HCEC 1CT (cell line): ENCODE data around the gene RAB40B.

Experiments
- DNase-seq: peaks from one replicate; pipeline ENCODE4 v3.0.0-alpha.2; 2017

The RAB40B gene

DNA sequence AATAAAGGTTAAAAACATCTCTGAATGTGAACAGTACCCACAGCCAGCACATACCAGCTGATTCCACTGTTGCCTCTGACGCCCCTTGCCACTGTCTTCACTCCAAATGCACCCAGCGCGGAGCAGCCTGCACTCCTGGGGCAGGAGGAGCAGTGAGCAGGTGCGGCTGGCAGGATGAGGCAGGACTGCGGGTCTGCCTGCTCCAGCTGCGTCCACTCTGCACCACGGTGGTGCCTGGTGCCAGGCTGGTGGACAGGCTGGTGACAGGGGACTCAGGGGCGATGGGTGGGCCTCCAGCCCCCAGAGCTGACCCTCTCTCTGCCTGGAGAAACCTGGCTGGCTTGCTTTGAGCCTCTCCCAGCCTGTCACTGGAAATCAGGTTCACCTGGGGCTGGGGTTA lies 9.4 kb downstream of the RAB40B start:
- no peak for DNase-seq

DNA sequence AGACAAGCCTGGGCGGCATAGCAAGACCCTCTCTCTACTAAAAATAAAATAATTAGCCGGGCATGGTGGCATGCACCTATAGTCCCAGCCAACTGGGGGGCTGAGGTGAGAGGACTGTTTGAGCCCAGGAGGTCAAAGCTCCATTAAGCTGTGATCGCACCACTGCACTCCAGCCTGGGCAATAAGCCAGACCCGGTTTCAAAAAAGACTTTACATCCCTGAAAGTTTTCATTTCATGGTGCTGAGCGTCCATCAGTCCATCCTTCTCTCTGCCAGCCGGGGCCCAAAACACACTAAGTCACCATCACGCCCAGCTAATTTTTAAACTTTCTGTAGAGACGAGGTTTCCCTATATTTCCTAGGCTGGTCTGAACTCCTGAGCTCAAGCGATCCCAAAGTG lies 10.6 kb downstream of the RAB40B start:
- no peak for DNase-seq

DNA sequence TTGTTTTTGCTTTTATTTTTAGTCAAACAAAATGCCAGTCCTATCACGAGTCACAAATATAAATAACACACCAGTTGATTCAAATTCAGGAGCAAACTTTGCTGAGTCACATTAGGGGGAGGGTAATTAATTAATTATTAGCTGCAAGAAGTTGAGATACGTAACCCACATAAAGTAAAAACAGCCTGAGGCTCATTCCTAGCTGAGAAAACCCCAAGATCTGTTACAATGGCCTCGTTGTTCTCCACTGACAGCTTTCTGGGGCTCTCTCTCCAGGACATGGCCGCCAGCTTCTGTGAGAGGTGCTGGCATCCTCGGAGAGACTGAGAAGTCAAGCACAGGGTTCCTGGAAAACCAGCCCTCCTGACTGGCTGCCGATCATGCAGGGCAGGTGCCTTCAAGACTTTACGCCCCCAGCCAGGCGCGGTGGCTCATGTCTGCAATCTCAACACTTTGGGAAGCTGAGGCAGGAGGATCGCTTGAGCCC lies 11.1 kb downstream of the RAB40B start:
- DNase-seq: no peak

DNA sequence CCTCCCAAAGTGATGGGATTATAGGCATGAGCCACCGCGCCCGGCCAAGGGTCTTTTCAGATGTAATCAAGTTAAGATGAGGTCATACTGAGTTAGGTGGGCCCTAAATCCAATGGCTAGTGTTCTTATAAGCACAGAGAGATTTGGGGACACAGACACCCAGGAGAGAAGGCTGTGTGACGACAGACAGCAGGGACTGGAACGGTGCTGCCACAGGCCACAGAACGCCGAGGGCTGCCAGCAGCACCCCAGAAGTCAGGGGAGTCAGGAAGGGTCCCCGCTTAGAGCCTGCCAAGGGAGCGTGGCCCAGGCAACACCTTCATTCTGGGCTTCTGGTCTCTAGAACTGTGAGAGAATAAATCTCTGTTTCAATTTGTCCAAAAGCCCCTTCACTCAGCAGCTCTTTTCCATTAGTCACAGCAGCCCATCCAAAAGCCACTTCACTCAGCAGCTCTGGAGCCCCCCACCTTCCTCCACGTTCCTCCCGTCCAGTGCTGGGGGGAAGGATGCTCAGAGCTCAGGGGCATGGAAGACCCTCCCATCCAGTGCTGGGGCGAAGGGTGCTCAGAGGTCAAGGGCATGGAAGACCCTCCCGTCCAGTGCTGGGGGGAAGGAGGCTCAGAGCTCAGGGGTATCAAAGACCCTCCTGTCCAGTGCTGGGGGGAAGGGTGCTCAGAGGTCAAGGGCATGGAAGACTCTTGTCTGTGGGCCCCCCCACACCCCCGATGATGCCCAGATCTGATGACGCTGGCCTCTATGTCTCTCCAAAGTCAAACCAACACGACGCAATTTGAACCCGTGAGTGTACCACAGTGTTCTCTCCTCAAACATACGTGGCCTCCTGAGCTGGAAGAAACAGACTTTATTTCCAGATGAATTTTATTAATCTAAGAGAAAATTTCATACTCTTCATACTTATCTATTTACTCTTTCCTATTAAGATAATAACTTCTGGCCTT lies 11.9 kb downstream of the RAB40B start:
- DNase-seq: no peak

DNA sequence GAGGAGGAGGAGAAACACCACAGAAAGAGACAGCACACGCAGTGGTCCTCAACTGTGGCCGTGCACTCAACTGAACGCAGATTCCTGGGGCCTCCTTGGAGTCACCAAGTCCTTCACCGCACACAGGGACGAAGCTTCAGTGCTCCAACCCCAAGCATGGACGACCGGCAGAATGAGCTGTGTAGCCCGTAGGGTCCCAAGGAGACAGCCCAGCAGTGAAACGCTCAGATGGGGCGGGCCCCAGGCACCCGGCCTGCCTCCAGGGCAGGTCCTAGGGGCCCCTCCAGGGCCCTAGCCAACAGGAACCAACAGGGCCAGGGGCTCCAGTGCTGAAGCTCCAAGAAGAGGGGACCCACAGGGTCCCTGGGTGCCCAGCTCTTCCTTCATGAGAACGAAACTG lies 13.2 kb downstream of the RAB40B start:
- no peak for DNase-seq

DNA sequence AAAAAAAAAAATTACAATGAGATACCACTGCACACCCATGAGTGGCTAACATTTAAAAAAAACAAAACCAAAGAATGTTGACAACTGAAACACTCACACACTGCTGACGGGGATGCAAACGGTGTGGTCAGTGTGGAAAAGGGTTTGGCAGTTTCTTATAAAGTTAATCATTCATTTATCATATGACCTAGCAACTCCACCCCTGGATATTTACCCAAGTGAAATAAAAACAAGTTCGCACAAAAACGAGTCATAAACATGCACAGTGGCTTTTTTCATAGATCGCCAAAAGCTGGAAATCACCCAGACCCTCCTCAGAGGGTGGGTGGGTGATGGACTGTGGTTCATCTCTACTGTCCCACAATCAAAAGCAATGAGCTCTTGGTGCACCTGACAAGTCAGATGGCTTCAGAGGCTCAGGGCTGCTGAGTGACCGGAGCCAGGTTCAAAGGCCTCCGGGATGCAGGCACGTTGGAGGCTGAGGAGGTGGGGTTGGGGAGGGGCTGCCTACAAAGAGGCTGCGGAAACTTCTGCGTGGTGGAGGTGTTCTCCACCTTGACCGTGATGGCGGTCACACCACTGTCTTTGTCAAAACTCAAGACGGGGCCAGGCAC lies 14.2 kb downstream of the RAB40B start:
- DNase-seq: no peak

DNA sequence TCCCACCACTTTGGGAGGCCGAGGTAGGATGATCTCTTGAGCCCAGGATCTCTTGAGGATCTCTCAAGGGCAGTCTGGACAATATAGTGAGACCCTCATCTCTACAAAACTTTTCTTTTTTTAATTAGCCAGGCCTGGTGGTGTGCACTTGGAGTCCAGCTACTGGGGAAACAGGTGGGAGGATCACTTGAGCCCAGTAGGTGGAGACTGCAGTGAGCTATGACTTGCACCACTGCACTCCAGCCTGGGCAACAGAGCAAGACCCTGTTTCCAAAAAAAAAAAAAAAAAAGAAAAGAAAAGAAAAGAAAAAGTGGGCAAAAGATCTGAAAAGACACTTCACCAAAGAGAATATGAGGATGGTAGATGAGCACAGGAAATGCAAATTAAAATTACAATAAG lies 15.0 kb downstream of the RAB40B start:
- no peak for DNase-seq

DNA sequence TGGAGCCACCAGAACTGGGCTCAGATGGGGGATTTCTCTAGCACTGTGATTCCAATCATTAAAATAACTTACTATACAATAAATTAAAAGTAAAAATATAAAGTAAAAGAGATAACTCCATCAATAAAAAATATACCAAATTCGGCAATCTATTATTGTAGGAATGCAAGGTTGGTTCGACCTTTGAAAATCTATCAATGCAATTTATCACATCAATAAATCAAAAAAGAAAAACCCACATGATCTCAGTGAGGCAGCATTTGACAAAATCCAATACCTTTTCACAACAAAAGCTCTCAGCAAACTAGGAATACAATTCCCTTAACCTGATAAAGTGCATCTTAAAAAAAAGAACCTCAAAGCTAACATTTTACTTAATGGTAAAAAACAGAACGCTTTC lies 17.0 kb downstream of the RAB40B start:
- DNase-seq: no peak

DNA sequence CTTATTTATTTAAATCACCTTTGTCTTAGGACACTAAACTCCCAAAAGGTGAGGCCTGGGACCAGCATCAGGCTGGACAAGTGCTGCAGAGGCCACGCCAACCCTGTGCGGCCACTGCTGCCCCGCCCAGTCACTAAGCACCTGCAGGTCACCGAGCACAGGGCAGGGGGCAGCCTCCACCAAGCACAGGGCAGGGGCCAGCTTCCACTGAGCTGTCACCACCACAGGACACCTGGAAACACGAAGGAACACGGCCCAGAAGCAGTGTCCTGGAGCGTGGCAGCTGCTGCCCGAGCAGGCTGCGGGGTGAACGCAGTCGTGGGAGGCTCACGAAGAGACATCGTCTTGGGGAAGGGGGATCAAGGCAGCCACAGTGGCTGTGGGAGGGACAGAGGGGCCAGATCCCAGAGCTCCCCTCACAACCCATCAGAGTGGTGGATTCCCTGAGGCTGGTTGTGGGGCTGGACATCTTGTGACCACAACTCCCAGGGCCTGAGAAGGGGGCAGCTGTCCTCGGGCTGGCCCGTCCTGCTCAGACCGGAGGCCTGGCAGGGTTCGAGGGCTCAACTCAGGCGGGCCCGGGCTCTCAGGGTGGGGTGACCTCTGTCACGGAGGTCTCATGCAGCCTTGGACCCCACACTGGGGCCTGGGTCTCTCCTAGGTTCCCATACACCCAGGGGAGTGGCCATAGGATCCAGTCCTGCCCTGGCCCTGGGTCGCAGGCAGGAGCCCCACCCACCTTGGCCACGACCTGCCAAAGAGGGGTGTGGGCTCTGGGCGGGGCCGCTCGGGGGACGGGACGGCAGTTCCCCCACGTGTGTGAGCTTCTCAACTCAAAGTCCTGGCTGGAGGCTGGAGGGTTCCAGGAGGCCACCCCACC lies 18.7 kb downstream of the RAB40B start:
- no peak for DNase-seq

DNA sequence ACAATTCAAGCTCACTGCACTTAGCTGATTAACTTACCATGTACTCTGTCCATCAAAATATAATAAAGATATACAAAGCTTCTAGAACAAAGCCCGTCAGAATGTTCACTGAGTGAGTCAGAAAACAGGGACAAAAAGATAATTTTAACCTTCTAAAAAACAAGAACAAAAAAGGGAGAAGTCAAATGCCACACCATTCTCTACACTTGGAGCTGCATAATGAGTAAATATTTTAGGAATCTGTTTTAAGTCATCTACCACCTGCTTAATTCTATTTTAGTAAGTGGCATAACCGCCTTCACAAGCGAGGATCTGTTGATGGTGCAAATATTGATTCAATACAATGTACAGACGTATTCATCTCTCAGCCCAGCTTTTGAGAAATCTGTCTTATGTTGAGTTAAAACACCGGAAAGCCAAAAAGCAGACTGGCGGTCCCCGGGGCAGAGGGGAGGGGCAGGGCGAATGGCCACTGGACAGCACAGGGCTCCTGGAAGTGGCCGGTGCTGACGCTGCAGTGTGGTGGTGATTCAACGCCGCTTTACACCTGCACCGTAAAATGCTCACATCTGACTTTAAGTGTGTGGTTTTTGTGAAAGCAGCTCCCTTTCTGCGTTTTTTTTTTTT lies 20.1 kb downstream of the RAB40B start:
- DNase-seq: no peak

DNA sequence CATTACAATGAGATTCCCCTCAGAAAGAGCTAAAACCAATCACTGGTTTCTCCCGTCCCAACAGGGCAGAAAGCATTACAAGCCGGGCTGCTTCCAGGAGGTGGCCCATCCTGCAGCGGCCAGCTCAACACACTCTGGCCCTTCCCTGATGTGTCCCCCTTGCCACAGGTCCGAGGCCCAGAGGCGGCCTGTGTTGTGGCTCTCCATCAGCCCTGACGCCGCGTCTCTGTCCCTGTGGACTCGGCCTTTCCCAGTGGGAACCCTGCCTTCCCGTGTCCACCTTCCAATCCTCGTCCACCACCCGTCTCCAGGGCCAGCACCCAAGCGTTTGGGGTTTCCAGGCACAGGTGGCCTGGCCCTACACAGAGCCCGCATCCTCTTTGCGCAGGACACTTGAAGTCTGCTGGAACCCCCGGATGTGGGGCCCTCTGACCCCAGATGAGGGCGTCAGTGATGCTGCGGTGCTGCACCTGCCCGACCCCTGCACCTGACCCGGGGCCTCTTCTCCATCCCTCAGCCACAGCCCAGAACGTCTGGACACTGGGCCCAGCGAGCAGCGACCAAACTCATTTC lies 21.1 kb downstream of the RAB40B start:
- DNase-seq: no peak

DNA sequence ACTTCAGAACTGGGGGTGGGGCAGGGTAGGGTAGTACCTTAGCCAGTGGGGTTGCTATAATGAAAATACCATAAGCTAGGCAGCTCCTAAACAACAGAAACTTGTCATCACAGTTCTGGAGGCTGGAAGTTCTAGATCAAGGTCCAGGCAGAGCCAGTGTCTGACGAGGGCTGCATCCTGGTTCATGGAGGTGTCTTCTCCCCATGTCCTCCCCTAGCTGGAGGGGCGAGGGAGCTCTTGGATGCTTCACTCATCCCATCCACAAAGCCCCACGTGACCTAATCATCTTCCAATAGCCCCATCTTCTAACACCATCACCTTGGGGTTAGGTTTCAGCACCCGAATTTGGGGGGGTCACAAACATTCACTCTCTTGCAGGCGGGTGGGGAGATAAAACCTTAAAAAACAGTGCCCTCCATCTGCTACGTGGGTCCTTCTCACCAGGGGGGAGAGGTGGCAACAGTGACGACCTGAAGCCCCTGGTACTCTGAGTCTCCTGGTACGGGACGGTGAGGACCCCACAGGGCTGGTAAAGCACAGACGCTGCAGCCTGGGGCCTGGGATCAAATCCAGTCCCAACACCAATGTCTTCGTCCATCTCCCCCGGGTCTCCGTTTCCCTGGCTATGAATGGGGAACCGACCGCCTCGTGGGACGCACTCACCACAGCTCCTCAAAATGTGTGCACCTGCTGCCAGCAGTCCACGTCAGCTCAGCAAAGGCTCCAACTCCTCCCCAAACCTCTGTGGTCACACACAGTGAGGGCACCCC lies 22.8 kb downstream of the RAB40B start:
- no peak for DNase-seq

DNA sequence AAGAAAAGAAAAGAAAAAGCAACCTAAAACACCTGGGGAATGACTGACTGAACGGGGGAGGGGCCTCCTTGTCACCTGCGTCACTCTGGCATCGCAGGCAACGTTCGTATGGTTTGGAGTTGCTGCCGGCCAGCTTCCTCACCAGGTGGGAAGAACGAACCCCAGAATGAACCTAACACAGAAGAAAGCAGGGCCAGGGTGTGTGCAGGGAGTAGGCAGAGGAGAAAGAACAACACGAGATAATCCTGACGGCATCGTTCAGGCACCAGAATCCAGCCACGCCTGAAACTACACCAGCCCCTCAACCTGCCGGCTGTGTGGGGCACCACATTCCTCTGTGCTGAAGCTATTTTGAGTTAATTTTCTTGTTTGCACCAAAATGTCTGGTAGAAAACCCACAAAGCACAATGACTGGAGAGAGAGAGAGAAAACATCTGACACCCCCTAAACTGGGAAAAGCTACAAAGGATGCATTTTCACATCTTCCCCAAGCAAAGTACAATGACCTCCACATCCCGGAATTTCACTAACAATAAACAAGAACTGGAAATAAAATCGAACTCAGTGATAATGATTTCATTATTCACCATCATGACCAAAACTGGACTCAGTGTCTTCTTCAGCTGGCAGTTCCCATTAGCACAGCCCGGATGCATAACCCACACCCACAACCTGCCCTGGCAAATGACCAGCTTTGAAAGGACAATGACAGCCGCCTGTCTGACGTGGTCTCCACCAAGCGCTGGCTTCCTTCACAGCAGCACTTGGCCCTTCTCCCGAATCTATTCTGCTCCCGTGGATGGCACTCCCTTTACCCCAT lies 23.6 kb downstream of the RAB40B start:
- no peak for DNase-seq

DNA sequence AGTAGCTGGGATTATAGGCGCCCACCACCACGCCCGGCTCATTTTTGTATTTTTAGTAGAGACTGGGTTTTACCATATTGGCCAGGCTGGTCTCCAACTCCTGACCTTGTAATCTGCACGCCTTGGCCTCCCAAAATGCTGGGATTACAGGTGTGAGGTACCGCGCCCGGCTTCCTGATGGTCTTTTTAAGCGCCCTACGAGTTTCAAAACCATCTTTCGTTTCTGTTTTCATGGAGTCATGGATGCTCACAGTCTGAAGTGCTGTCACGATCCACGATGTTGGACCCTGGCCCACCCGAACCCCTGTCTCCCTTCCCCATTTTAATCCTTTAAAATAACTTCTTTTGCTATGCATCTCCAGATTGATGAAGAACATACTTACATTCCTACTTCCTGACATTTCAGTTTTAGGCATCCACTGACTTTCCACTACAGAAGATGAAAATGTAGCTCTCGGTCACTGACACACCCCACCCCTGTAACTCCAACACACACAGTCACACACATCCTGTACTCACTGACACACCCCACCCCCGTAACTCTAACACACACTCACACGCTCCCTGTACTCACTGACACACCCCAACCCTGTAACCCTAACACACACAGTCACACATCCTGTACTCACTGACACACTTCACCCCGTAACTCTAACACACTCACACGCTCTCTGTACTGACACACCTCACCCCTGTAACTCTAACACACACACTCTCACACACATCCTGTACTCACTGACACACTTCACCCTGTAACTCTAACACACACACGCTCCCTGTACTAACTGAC lies 27.6 kb downstream of the RAB40B start:
- no peak for DNase-seq

DNA sequence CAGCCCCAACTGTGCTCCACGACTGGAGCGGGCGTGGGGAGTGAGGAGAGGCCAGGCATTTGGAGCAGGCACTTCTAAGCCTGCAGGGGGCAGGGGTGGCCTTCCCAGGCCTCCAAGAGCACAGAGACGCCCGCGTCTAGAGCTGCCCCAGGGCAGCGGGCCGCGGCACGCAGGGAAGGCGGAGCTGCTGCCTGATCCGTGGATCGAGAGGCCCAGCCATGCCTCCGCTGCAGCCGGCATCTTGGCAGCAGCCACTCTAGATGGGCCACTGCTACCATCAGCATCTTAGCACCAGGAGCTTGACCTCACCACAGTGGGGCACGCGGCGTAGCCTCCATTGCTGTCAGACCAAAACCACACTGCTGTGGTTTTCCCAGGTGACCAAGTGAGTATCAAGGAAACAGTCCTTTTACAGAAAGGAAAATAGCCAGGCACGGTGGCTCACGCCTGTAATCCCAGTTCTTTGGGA lies 29.8 kb downstream of the RAB40B start:
- no peak for DNase-seq

DNA sequence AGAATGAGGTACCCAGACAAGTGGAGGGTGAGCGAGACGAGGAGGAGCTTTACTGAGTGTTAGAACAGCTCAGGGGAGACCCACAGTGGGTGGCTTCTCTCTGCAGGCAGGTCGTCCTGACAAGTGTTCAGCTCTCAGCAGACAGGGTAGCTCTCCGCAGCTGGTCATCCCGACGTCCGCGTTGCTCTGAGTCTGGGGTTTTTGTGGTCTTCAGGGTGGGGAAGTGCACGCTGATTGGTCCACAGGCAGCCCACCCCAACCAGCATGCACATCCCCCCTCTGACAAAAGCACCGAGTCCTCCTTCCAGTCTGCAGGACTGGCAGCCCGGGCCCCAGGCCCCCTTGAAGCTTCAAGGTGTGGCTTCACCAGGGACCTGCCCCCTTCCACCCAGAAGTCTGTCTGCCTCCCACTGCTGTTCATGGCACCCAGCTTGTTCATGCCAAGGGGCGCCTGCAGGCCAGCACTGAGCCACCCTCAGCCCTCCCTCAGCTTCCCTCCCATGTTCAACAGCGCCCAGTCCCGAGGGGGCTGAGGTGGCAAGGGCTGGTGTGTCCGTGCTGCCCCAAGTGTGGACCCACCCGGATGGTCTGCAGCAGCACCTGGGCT lies 30.4 kb downstream of the RAB40B start:
- DNase-seq: no peak

DNA sequence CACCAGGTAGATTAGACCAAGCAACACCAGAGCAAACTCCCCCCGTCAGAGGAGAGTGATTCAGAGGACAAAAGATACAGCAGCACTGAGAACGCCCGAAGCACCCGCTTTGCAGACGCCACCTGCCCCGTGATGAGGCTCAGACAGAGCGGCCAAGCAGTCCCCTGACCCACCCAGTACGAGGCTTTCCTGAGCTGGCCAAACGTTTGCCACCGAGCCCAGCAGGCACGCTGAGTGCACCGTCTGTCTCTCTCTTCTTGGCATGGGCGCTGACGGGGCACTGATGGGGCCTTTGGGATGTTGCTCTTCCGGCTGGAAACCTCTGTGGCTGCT lies 30.9 kb downstream of the RAB40B start:
- no peak for DNase-seq

DNA sequence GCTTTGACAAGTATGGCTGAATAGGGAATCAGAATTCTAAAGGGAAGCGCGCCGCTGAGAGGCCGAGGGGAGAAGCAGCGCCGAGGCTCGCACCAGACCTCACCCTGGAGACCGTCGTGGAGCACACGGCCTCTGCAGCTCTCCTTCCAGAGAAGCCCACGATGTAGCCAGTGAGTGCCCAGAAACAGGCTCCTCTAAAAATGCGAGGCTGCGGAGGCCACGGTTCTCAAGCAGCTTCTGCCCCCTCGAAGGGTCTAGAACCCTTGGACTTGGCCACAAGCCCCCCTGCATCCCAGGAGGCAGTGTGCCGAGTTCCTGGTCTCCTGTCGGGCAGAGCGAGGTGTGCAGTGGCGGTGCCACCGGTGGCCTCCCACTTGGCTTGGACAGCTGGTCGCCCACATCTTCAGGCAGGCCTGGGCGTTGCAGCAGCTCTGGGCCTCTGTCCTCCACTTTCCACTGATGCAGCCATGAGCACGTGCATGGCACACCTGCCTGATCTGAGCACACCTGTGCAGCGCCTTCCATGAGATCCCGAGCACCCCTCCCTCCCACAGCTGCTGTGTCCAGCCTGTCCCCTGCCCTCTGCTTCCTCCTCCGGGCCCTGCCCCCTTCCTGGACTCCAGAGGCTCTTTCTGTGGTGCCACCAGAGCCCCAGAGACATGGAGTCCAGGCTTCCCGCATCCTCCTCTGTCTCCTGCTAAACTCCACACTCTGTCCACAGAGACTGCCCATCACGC lies 31.4 kb downstream of the RAB40B start:
- DNase-seq: no peak

DNA sequence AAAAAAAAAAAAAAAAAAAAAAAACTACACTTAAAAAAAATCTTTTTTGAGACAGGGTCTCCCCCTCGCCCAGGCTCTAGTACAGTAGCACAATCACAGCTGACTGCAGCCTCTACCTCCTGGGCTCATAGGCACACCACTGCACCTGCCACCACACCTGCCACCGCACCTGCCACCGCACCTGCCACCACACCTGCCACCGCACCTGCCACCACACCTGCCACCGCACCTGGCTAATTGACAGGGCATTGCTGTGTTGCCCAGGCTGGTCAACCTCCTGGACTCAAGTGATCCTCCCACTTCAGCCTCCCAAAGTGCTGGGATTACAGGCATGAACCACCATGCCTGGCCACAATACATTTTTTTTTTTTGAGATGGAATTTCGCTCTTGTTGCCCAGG lies 32.6 kb downstream of the RAB40B start:
- no peak for DNase-seq
